SW480 (cell line): Measurements from ENCODE around the gene TTC9C.
A peak's percentile ranks its signal among the peaks of the same experiment; 100 is the strongest.
"Not testable (repeated sequence)": the region's sequence is repeated elsewhere in the genome, so short reads cannot be mapped to it uniquely, and the experiment has no call there.

ENCODE experiments used
- DNase-seq: peaks from one replicate; pipeline ENCODE4 v3.0.0-alpha.2; 2016; ENCODE audit warnings: low spot score

TTC9C gene

GRCh38 chr11:62752177-62752785 is 24.0 kb downstream of the TTC9C start:
- DNase-seq, result no peak

- DNase-seq, result no peak
Observed at GRCh38 chr11:62752994-62753735, 24.9 kb downstream of the TTC9C start.

- DNase-seq, result peak; percentile 100
Observed at GRCh38 chr11:62753736-62754603, 25.7 kb downstream of the TTC9C start, which contains the start of gene ZBTB3. Gene ZBTB3 (minus strand): TSS chr11:62754160. CDS start chr11:62753664, 496 bp downstream.

- DNase-seq, result no peak
Observed at GRCh38 chr11:62755086-62755615, 26.9 kb downstream of the TTC9C start.

- no peak for DNase-seq
Observed at GRCh38 chr11:62757846-62758788, 29.8 kb downstream of the TTC9C start.

GRCh38 chr11:62760867-62761227 is 32.6 kb downstream of the TTC9C start:
- DNase-seq, result not testable (repeated sequence)

GRCh38 chr11:62770778-62771143 is 42.5 kb downstream of the TTC9C start:
- no peak for DNase-seq

- DNase-seq, result peak; percentile 96
Observed at GRCh38 chr11:62771144-62772021, 43.1 kb downstream of the TTC9C start, which contains the start of gene TAF6L. Gene TAF6L (plus strand): TSS chr11:62771396. CDS start chr11:62775784, 4,388 bp downstream.

- DNase-seq, result no peak
Observed at GRCh38 chr11:62774407-62774806, 46.1 kb downstream of the TTC9C start.

GRCh38 chr11:62775646-62776045 is 47.4 kb downstream of the TTC9C start:
- DNase-seq, result no peak

GRCh38 chr11:62777389-62777788 is 49.1 kb downstream of the TTC9C start:
- no peak for DNase-seq

GRCh38 chr11:62778441-62778840 is 50.2 kb downstream of the TTC9C start:
- no peak for DNase-seq

GRCh38 chr11:62782753-62783152 is 54.5 kb downstream of the TTC9C start:
- DNase-seq, result no peak

GRCh38 chr11:62786318-62787004 is 58.2 kb downstream of the TTC9C start:
- DNase-seq, result peak; percentile 90

GRCh38 chr11:62787005-62787759 is 58.9 kb downstream of the TTC9C start, which contains the start of gene TMEM179B:
Gene TMEM179B (plus strand): TSS chr11:62787402. CDS start chr11:62787432, 30 bp downstream.
- peak; percentile 99 for DNase-seq
